Neutrophil (primary cell): ENCODE measurements around the gene SHC1.

ENCODE experiments used
- H3K27ac ChIP-seq: fragments of 200-600 bp; sonication (generic); 2 replicates; pipeline ENCODE4 v1.5.1; 2016; ENCODE audit warnings: mild to moderate bottlenecking, moderate library complexity
- H3K27me3 ChIP-seq: fragments of 200-600 bp; sonication (generic); 2 replicates; pipeline ENCODE4 v1.6.0; 2016; ENCODE audit warnings: mild to moderate bottlenecking
- H3K36me3 ChIP-seq: fragments of 200-600 bp; sonication (generic); 2 replicates; pipeline ENCODE4 v1.5.1; 2017
- H3K4me1 ChIP-seq, 2 experiments: fragments of 200-600 bp in 1 of 2; sonication (generic) in 1 of 2; 1 replicate in 1 of 2; 2 replicates in 1 of 2; pipeline versions ENCODE4 v1.5.1 to v1.6.1; 2013 to 2016; ENCODE audit warnings: low read depth in 1 of 2, low read length in 1 of 2, mild to moderate bottlenecking in 1 of 2, moderate library complexity in 1 of 2; ENCODE audit not compliant: control insufficient read depth in 1 of 2, insufficient read depth in 1 of 2
- H3K4me3 ChIP-seq, 2 experiments: fragments of 200-600 bp in 1 of 2; sonication (generic) in 1 of 2; 1 replicate in 1 of 2; 2 replicates in 1 of 2; pipeline ENCODE4 v1.5.1; 2013 to 2016; ENCODE audit warnings: low read depth in 1 of 2, low read length in 1 of 2, mild to moderate bottlenecking in 1 of 2, moderate library complexity in 1 of 2
- H3K9me3 ChIP-seq: fragments of 200-600 bp; sonication (generic); 2 replicates; pipeline ENCODE4 v1.5.1; 2016
- CTCF ChIP-seq: fragments of 200-600 bp; sonication (generic); IDR thresholded peaks from 2 replicates; pipeline ENCODE4 v1.5.1; 2016; ENCODE audit warnings: antibody characterized with exemption

SHC1 gene

DNA sequence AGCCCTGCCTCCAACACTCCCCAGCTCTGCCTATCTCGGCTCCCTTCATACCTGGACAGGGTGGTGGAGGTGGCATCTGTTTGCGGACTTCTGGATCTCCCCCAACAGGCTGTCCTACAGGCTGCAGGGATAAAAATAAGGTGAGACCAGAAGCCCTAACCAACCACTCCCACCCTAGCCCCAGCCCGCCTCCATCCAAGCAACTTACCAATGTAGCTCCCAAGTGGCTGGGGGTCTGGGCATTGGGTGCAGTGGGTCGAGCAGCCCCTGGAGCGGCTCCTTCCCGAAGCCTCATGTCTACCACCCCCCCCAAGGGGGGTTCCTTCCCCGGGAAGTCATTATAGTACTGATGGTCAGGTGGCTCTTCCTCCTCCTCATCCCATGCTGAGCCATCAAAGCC, 4.4 kb downstream of the SHC1 start:
- Histone ChIP-seq H3K36me3 (peaks cover 66% of the 10 kb centered on the region), H3K27ac (no peak overlapping the region), H3K4me1 (peaks cover 20 to 27% of the 10 kb centered on the region in 2 experiments), H3K9me3 (no peaks in the 10 kb centered on the region), H3K27me3 (no peaks in the 10 kb centered on the region), H3K4me3 (no peak overlapping the region)
- no peak for TF ChIP-seq CTCF

GRCh38 chr1:154964359-154964758, 6.2 kb downstream of the SHC1 start:
- H3K27me3 ChIP-seq: no peaks in the 10 kb centered on the region

DNA sequence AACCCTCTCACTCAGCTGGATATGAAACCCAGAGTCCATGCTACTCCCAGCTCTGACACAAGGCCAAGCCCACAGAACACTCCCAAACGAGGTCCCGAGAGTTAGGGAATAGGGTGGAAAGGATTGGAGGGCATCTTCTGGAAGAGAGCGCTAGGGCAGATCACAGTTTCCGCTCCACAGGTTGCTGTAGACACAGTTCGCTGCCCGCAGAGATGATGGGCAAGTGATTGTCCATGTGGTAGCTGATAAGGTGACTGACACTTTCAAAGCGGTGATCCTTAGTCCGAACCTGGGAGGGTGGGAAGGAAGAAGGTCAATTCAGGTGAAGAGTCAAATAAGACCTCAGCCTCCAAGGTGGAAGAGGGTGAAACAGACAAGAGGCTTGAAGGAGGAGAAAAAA, 6.9 kb downstream of the SHC1 start:
- no peaks in the 10 kb centered on the region for H3K9me3 ChIP-seq
- peak overlapping the region; percentile 13 for H3K27ac ChIP-seq
- peaks cover 21 to 27% of the 10 kb centered on the region in 2 experiments for H3K4me1 ChIP-seq
- no peak overlapping the region for H3K4me3 ChIP-seq
- no peak for TF ChIP-seq CTCF
- no peaks in the 10 kb centered on the region for H3K27me3 ChIP-seq
- peaks cover 67% of the 10 kb centered on the region for H3K36me3 ChIP-seq

More at GRCh38 chr1:154964359-154964758, 6.2 kb downstream of the SHC1 start:
- Histone ChIP-seq H3K4me1 (peaks cover 21 to 27% of the 10 kb centered on the region in 2 experiments), H3K27ac (peak overlapping the region; percentile 36), H3K9me3 (no peaks in the 10 kb centered on the region), H3K36me3 (peaks cover 66% of the 10 kb centered on the region), H3K4me3 (no peak overlapping the region)
- no peak for TF ChIP-seq CTCF

GRCh38 chr1:154962795-154963330, 7.7 kb downstream of the SHC1 start:
- H3K4me3 ChIP-seq: no peak overlapping the region
- TF ChIP-seq CTCF: no peak
- peaks cover 21 to 27% of the 10 kb centered on the region in 2 experiments for H3K4me1 ChIP-seq
- H3K27ac ChIP-seq: peak overlapping the region; percentile 98
- H3K9me3 ChIP-seq: no peaks in the 10 kb centered on the region
- H3K36me3 ChIP-seq: peaks cover 63% of the 10 kb centered on the region
- H3K27me3 ChIP-seq: no peaks in the 10 kb centered on the region

GRCh38 chr1:154962156-154962749, 8.3 kb downstream of the SHC1 start:
- TF ChIP-seq CTCF: no peak
- peak overlapping the region; percentile 88 to 99 for H3K4me3 ChIP-seq
- peaks cover 57% of the 10 kb centered on the region for H3K36me3 ChIP-seq
- no peaks in the 10 kb centered on the region for H3K9me3 ChIP-seq
- no peaks in the 10 kb centered on the region for H3K27me3 ChIP-seq
- H3K4me1 ChIP-seq: peaks cover 21 to 27% of the 10 kb centered on the region in 2 experiments
- peak overlapping the region; percentile 98 for H3K27ac ChIP-seq
